Esophagus (tissue), 2 donors: ENCODE results near the gene RNF152. TPM values are rescaled to one million over a fixed set of nuclear protein-coding genes. Genes with fewer than 3 reads are reported as not detected.

ENCODE experiments used
- H3K27ac ChIP-seq, 2 donors: one replicate each; pipeline ENCODE4 v1.5.1; 2013; ENCODE audit warnings: low read depth in 2 of 2, mild to moderate bottlenecking in 2 of 2, inconsistent platforms in 1 of 2, low read length in 1 of 2, moderate library complexity in 1 of 2
- H3K27me3 ChIP-seq, 2 donors: one replicate each; pipeline ENCODE4 v1.6.1; 2013; ENCODE audit warnings: low read length in 2 of 2, control low read depth in 1 of 2, mild to moderate bottlenecking in 1 of 2; ENCODE audit not compliant: insufficient read depth in 2 of 2, control insufficient read depth in 1 of 2
- H3K36me3 ChIP-seq, 2 donors: one replicate each; pipeline ENCODE4 v1.6.1; 2013; ENCODE audit warnings: low read length in 1 of 2; ENCODE audit not compliant: control insufficient read depth in 2 of 2, insufficient read depth in 2 of 2
- H3K4me1 ChIP-seq, 2 donors: one replicate each; pipeline ENCODE4 v1.6.1; 2013; ENCODE audit warnings: low read length in 1 of 2; ENCODE audit not compliant: control insufficient read depth in 2 of 2, insufficient read depth in 2 of 2
- H3K4me3 ChIP-seq, 2 donors: one replicate each; pipeline ENCODE4 v1.5.1; 2013; ENCODE audit warnings: low read length in 2 of 2, mild to moderate bottlenecking in 2 of 2, low read depth in 1 of 2, moderate library complexity in 1 of 2
- H3K9me3 ChIP-seq, 2 donors: one replicate each; pipeline ENCODE4 v1.6.1; 2013; ENCODE audit warnings: mild to moderate bottlenecking in 2 of 2, low read depth in 1 of 2, low read length in 1 of 2, moderate library complexity in 1 of 2; ENCODE audit not compliant: control insufficient read depth in 2 of 2, insufficient read depth in 1 of 2
- WGBS, 2 donors: extraction: QIAGEN DNeasy Blood & Tissue Kit; methylation state at CpG; one replicate each; pipeline ENCODE4 v1.1.7; 2013; 5-methylcytosine and 5-hydroxymethylcytosine counted together
- polyA plus RNA-seq, 2 donors: library from polyadenylated mRNA; stranded (reverse); fragments of 200-250 nt; gene quantifications; one replicate each; pipeline ENCODE4 v1.2.3, GENCODE V29; 2013
- donor health status: healthy with polysubstance abuse.
- donor health status: Bipolar disorder and iron deficiency.

The RNF152 gene
- polyA plus RNA-seq, 2 donors: 1.2 to 2.1 TPM

GRCh38 chr18:61772293-61772848 is 120.4 kb downstream of the RNF152 start:
- no peak overlapping the region for H3K27ac ChIP-seq
- 62 to 86% methylated on average over 2 of the region's 2 CpGs for WGBS, 2 donors
- H3K4me3 ChIP-seq: no peak overlapping the region
- peaks cover 0 to 3% of the 10 kb centered on the region in 2 donors for H3K9me3 ChIP-seq
- no peaks in the 10 kb centered on the region for H3K27me3 ChIP-seq
- H3K4me1 ChIP-seq: no peaks in the 10 kb centered on the region
- H3K36me3 ChIP-seq: no peaks in the 10 kb centered on the region

GRCh38 chr18:61771861-61772260 is 120.9 kb downstream of the RNF152 start:
- Histone ChIP-seq H3K36me3 (no peaks in the 10 kb centered on the region), H3K9me3 (peaks cover 0 to 3% of the 10 kb centered on the region in 2 donors), H3K27me3 (no peaks in the 10 kb centered on the region), H3K4me3 (no peak overlapping the region), H3K27ac (no peak overlapping the region), H3K4me1 (no peaks in the 10 kb centered on the region)
- WGBS, 2 donors: 91 to 94% methylated on average over 2 of the region's 2 CpGs

- WGBS, 2 donors: 82 to 86% methylated on average over 3 of the region's 3 CpGs
- no peak overlapping the region for H3K27ac ChIP-seq
These were observed 122.5 kb downstream of the RNF152 start for GRCh38 chr18:61770279-61770678.

GRCh38 chr18:61766266-61766884 is 126.4 kb downstream of the RNF152 start:
- H3K9me3 ChIP-seq: no peaks in the 10 kb centered on the region
- H3K36me3 ChIP-seq: no peaks in the 10 kb centered on the region
- no peaks in the 10 kb centered on the region for H3K27me3 ChIP-seq
- no peak overlapping the region for H3K4me3 ChIP-seq
- 73 to 80% methylated on average over 2 of the region's 2 CpGs for WGBS, 2 donors
- H3K4me1 ChIP-seq: no peaks in the 10 kb centered on the region
- no peak overlapping the region for H3K27ac ChIP-seq

More at GRCh38 chr18:61770279-61770678, 122.5 kb downstream of the RNF152 start:
- Histone ChIP-seq H3K4me3 (no peak overlapping the region), H3K27me3 (no peaks in the 10 kb centered on the region), H3K9me3 (no peaks in the 10 kb centered on the region), H3K4me1 (no peaks in the 10 kb centered on the region), H3K36me3 (no peaks in the 10 kb centered on the region)

GRCh38 chr18:61765097-61765496 is 127.7 kb downstream of the RNF152 start:
- Histone ChIP-seq H3K36me3 (no peaks in the 10 kb centered on the region), H3K27me3 (no peaks in the 10 kb centered on the region), H3K9me3 (no peaks in the 10 kb centered on the region), H3K4me1 (no peaks in the 10 kb centered on the region), H3K4me3 (no peak overlapping the region), H3K27ac (no peak overlapping the region)
- 80% methylated on average over 6 of the region's 6 CpGs for WGBS, 2 donors

- Histone ChIP-seq H3K27ac (no peak overlapping the region), H3K4me1 (no peaks in the 10 kb centered on the region), H3K9me3 (no peaks in the 10 kb centered on the region), H3K36me3 (no peaks in the 10 kb centered on the region), H3K4me3 (no peak overlapping the region), H3K27me3 (no peaks in the 10 kb centered on the region)
- WGBS, 2 donors: 69 to 75% methylated on average over 2 of the region's 2 CpGs
These were observed 128.4 kb downstream of the RNF152 start for GRCh38 chr18:61764381-61764780.

- no peak overlapping the region for H3K27ac ChIP-seq
- no peaks in the 10 kb centered on the region for H3K36me3 ChIP-seq
- no peaks in the 10 kb centered on the region for H3K27me3 ChIP-seq
- no peaks in the 10 kb centered on the region for H3K4me1 ChIP-seq
- no peaks in the 10 kb centered on the region for H3K9me3 ChIP-seq
- no peak overlapping the region for H3K4me3 ChIP-seq
These were observed 130.9 kb downstream of the RNF152 start for GRCh38 chr18:61761875-61762274.
